Transverse colon (tissue), 4 donors: ENCODE results near the gene TFDP2. TPM values are rescaled to one million over a fixed set of nuclear protein-coding genes. Genes with fewer than 3 reads are reported as not detected.
A peak's percentile ranks its signal among the peaks of the same experiment; 100 is the strongest.

Experiments
- DNase-seq: peaks from one replicate; pipeline ENCODE4 v3.0.0-alpha.2; 2019
- H3K27ac ChIP-seq, 4 donors: fragments of 200-600 bp; sonication (generic); 2 replicates each; pipeline ENCODE4 v1.5.1; 2016 to 2018; ENCODE audit warnings: inconsistent platforms in 4 of 4
- H3K27me3 ChIP-seq: fragments of 200-600 bp; sonication (generic); 2 replicates; pipeline ENCODE4 v1.5.1; 2017; ENCODE audit warnings: inconsistent platforms
- H3K36me3 ChIP-seq, 4 donors: fragments of 200-600 bp; sonication (generic); 2 replicates each; pipeline ENCODE4 v1.5.1; 2017 to 2019; ENCODE audit warnings: inconsistent platforms in 4 of 4
- H3K4me1 ChIP-seq, 4 donors: fragments of 200-600 bp; sonication (generic); 2 replicates each; pipeline ENCODE4 v1.5.1; 2017 to 2020; ENCODE audit warnings: inconsistent platforms in 4 of 4
- H3K4me3 ChIP-seq, 4 donors: fragments of 200-600 bp; sonication (generic); 1 replicate in 1 of 4; 2 replicates in 3 of 4; pipeline versions ENCODE4 v1.5.1 to v1.6.1; 2017 to 2019; ENCODE audit warnings: inconsistent platforms in 4 of 4
- H3K9me3 ChIP-seq, 2 donors: fragments of 200-600 bp; sonication (generic); 2 replicates each; pipeline ENCODE4 v1.5.1; 2017 to 2019; ENCODE audit warnings: inconsistent platforms in 2 of 2
- POLR2A ChIP-seq: fragments of 450-650 bp; IDR thresholded peaks from one replicate; pipeline ENCODE4 v1.6.1; 2016; ENCODE audit warnings: antibody characterized with exemption, mild to moderate bottlenecking, moderate library complexity
- POLR2AphosphoS5 ChIP-seq, 3 donors: sonication (generic); formaldehyde crosslinking; IDR thresholded peaks; one replicate each; pipeline ENCODE4 v1.6.1; 2016; ENCODE audit warnings: antibody characterized with exemption in 3 of 3
- WGBS, 2 donors: methylation state at CpG; one replicate each; pipeline ENCODE4 v1.1.5; 2018; ENCODE audit warnings: low coverage in 1 of 2; 5-methylcytosine and 5-hydroxymethylcytosine counted together
- in situ Hi-C, 4 donors: fragments of 200-750 bp; cut with MboI; loops; one replicate each; pipeline versions ENCODE4 v1.15.0 to v1.15.1; 2017; ENCODE audit warnings: low sequenced_read_pairs in 3 of 4, low pct_ligation_motif_present in 1 of 4, low pct_unique_long_range_greater_than_20kb in 1 of 4
- intact Hi-C: fragments of 100-400 bp; cut with DNase I; formaldehyde crosslinking; loops from one replicate; pipeline ENCODE4 v1.15.1; 2023; ENCODE audit warnings: low total_unique reads
- small RNA-seq, 4 donors: library from RNA; depleted of rRNA; stranded (forward); fragments of <200 nt; gene quantifications; one replicate each; pipeline ENCODE3, GENCODE V24; 2016
- total RNA-seq, 4 donors: library from RNA; depleted of rRNA; stranded (reverse); fragments of >200 nt; gene quantifications; one replicate each; pipeline ENCODE4 v1.1.0, GENCODE V29; 2016
- TF ChIP-seq, protein P1 (sequence below), 5 experiments: fragments of 200-600 bp in 3 of 5; fragments of 450-650 bp in 2 of 5; sonication (generic) in 3 of 5; IDR thresholded peaks; 1 replicate in 2 of 5; 2 replicates in 3 of 5; pipeline ENCODE4 v1.5.1; 2016 to 2017; ENCODE audit warnings: antibody characterized with exemption in 5 of 5, inconsistent platforms in 3 of 5, mild to moderate bottlenecking in 2 of 5, moderate library complexity in 1 of 5

The TFDP2 gene
- total RNA-seq, 4 donors from 2014 or later, result 10.3 to 69.2 (median 41.3) TPM

GRCh38 chr3:141894524-141895176 lies 254.7 kb downstream of the TFDP2 start:
- intact Hi-C loops, result loop anchor here (10.0 kb wide), 1 partner anchor 310 kb away; no protein-coding TSS in a partner anchor
- Histone ChIP-seq H3K4me1 (peaks cover 0 to 19% (median 2%) of the 10 kb centered on the region in 4 donors), H3K27ac (no peak overlapping the region), H3K4me3 (no peak overlapping the region), H3K9me3 (no peaks in the 10 kb centered on the region), H3K27me3 (no peaks in the 10 kb centered on the region), H3K36me3 (no peaks in the 10 kb centered on the region)
- in situ Hi-C loops, result no loop called here
- WGBS, 2 donors, result 70 to 78% methylated on average over 5 of the region's 5 CpGs
- TF ChIP-seq POLR2AphosphoS5 (IDR thresholded peaks at IDR 0.05) (peak in 1 of 3 donors; percentile 47), POLR2A (no peak)
- TF ChIP-seq, protein P1, sequence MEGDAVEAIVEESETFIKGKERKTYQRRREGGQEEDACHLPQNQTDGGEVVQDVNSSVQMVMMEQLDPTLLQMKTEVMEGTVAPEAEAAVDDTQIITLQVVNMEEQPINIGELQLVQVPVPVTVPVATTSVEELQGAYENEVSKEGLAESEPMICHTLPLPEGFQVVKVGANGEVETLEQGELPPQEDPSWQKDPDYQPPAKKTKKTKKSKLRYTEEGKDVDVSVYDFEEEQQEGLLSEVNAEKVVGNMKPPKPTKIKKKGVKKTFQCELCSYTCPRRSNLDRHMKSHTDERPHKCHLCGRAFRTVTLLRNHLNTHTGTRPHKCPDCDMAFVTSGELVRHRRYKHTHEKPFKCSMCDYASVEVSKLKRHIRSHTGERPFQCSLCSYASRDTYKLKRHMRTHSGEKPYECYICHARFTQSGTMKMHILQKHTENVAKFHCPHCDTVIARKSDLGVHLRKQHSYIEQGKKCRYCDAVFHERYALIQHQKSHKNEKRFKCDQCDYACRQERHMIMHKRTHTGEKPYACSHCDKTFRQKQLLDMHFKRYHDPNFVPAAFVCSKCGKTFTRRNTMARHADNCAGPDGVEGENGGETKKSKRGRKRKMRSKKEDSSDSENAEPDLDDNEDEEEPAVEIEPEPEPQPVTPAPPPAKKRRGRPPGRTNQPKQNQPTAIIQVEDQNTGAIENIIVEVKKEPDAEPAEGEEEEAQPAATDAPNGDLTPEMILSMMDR (IDR thresholded peaks at IDR 0.05), result no peak
- no peak for DNase-seq

Small RNAs within 50 kb of the gene (small RNA-seq; reads per million reads assigned to genes)
- 0 reads per million in 4 donors for gene RNU6-425P
- gene RNU6-509P, result 0 reads per million in 4 donors

Other genes with a start within 250 kb of the TFDP2 start
- 100 to 1,000 TPM in 1 of 4 donors, 10 to 100 TPM in 3; 37.4 to 140 (median 55.5) TPM for gene GK5, start 76.0 kb upstream of the TFDP2 start, total RNA-seq